ENCODE data around the gene IL1RAPL2.
"Not testable (repeated sequence)": the region's sequence is repeated elsewhere in the genome, so short reads cannot be mapped to it uniquely, and the experiment has no call there.

Gene IL1RAPL2

GRCh38 chrX:105636667-105637066 is 1070.7 kb downstream of the IL1RAPL2 start:
- no peak for DNase-seq

GRCh38 chrX:105645667-105646357 is 1079.8 kb downstream of the IL1RAPL2 start:
- DNase-seq, result no peak

- no peak for DNase-seq
These were observed 1080.8 kb downstream of the IL1RAPL2 start for GRCh38 chrX:105646592-105647372.

- no peak for DNase-seq
These were observed 1081.8 kb downstream of the IL1RAPL2 start for GRCh38 chrX:105647749-105648148.

GRCh38 chrX:105648732-105649131 is 1082.7 kb downstream of the IL1RAPL2 start:
- DNase-seq, result no peak

- DNase-seq, result no peak
These were observed 1084.6 kb downstream of the IL1RAPL2 start for GRCh38 chrX:105650577-105650976.

- no peak for DNase-seq
These were observed 1085.0 kb downstream of the IL1RAPL2 start for GRCh38 chrX:105650986-105651385.

GRCh38 chrX:105653891-105654290 is 1087.9 kb downstream of the IL1RAPL2 start:
- no peak for DNase-seq

- DNase-seq, result no peak
These were observed 1092.1 kb downstream of the IL1RAPL2 start for GRCh38 chrX:105658136-105658535.

- DNase-seq, result no peak
These were observed 1096.2 kb downstream of the IL1RAPL2 start for GRCh38 chrX:105662248-105662647.

GRCh38 chrX:105664243-105664642 is 1098.2 kb downstream of the IL1RAPL2 start:
- DNase-seq, result no peak

GRCh38 chrX:105684288-105684687 is 1118.3 kb downstream of the IL1RAPL2 start:
- DNase-seq, result not testable (repeated sequence)

GRCh38 chrX:105694839-105695238 is 1128.8 kb downstream of the IL1RAPL2 start:
- no peak for DNase-seq

- DNase-seq, result no peak
These were observed 1129.5 kb downstream of the IL1RAPL2 start for GRCh38 chrX:105695451-105695850.

GRCh38 chrX:105696870-105697269 is 1130.9 kb downstream of the IL1RAPL2 start:
- DNase-seq, result no peak

GRCh38 chrX:105697984-105698781 is 1132.2 kb downstream of the IL1RAPL2 start:
- DNase-seq, result no peak

- no peak for DNase-seq
These were observed 1134.3 kb downstream of the IL1RAPL2 start for GRCh38 chrX:105700331-105700730.

- DNase-seq, result no peak
These were observed 1135.5 kb downstream of the IL1RAPL2 start for GRCh38 chrX:105701310-105702052.

GRCh38 chrX:105703876-105704275 is 1137.9 kb downstream of the IL1RAPL2 start:
- DNase-seq, result no peak

GRCh38 chrX:105706041-105706440 is 1140.0 kb downstream of the IL1RAPL2 start:
- DNase-seq, result no peak

- DNase-seq, result no peak
These were observed 1145.8 kb downstream of the IL1RAPL2 start for GRCh38 chrX:105711805-105712204.

GRCh38 chrX:105715746-105716145 is 1149.7 kb downstream of the IL1RAPL2 start:
- no peak for DNase-seq
